HG02571 (cell line): ENCODE data around the gene ZNF628.
A peak's percentile ranks its signal among the peaks of the same experiment; 100 is the strongest.
"Not testable (repeated sequence)": the region's sequence is repeated elsewhere in the genome, so short reads cannot be mapped to it uniquely, and the experiment has no call there.

Experiments
- ATAC-seq: cut with Tn5 transposase; IDR thresholded peaks from one replicate; pipeline ENCODE4 v1.9.1; 2021; ENCODE audit warnings: mild to moderate bottlenecking, moderate library complexity; ENCODE audit not compliant: unreplicated experiment

Gene ZNF628

GRCh38 chr19:55495646-55496349, 19.4 kb downstream of the ZNF628 start:
- ATAC-seq, result no peak

- ATAC-seq, result not testable (repeated sequence)
Measured at GRCh38 chr19:55496820-55497219, 20.4 kb downstream of the ZNF628 start.

GRCh38 chr19:55497763-55498162, 21.3 kb downstream of the ZNF628 start:
- ATAC-seq, result no peak

- no peak for ATAC-seq
Measured at GRCh38 chr19:55498246-55498840, 21.9 kb downstream of the ZNF628 start.

- no peak for ATAC-seq
Measured at GRCh38 chr19:55500368-55500952, 24.0 kb downstream of the ZNF628 start.

- no peak for ATAC-seq
Measured at GRCh38 chr19:55502197-55502952, 26.0 kb downstream of the ZNF628 start.

- ATAC-seq, result no peak
Measured at GRCh38 chr19:55503157-55503501, 26.7 kb downstream of the ZNF628 start.

- peak; percentile 91 for ATAC-seq
Measured at GRCh38 chr19:55503502-55504251, 27.3 kb downstream of the ZNF628 start.

DNA sequence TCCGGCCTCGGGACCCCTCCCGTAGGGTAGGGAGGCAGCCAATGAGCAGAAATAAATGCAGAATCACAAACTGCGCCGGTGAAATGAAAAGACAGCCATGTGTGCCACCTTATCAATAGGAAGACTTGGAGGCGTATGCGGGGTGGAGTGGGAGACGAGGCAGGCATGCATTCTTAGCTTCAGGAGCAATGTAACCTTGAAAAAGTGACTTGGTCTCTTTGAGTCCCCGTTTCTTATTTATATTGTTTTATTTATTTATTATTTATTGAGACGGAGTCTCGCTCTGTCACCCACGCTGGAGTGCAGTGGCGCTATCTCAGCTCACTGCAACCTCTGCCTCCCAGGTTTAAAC, 27.8 kb downstream of the ZNF628 start:
- no peak for ATAC-seq

- no peak for ATAC-seq
Measured at GRCh38 chr19:55504981-55505380, 28.6 kb downstream of the ZNF628 start.

- ATAC-seq, result no peak
Measured at GRCh38 chr19:55508120-55508519, 31.7 kb downstream of the ZNF628 start.

DNA sequence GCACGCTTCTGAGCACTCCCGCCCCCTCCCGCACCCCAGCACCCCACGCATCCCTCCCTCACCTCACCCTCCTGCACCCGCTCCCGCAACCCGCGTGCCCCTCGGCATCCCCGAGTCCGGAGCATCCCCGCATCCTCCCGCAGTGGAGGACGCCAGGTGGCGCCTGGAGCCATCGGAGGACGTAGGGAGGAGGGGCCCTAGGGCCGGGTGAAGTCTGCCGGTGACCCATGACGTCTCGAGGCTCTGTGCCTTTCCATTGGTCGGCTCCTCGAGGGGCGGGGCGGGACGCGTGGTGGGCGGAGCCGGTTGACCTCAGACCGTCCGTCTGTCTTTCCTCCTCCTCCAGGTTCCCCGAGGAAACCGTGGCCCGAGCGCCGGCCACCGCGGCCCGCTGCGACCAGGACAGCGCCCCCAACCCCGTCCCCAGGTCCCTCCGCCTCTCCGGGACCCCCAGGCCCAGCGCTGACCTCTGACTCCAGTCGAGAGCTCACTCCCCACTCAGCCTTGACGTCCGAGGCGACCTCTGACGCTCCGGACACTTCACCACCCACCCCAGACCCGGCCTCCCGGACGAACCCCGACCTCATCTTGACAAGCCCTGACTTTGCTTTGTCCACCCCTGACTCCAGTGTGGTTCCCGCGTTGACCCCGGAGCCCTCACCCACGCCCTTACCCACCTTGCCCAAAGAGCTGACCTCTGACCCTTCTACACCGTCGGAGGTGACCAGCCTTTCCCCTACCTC, 40.6 kb downstream of the ZNF628 start:
- peak; percentile 98 for ATAC-seq

GRCh38 chr19:55519451-55520311, 43.3 kb downstream of the ZNF628 start:
- ATAC-seq, result no peak

DNA sequence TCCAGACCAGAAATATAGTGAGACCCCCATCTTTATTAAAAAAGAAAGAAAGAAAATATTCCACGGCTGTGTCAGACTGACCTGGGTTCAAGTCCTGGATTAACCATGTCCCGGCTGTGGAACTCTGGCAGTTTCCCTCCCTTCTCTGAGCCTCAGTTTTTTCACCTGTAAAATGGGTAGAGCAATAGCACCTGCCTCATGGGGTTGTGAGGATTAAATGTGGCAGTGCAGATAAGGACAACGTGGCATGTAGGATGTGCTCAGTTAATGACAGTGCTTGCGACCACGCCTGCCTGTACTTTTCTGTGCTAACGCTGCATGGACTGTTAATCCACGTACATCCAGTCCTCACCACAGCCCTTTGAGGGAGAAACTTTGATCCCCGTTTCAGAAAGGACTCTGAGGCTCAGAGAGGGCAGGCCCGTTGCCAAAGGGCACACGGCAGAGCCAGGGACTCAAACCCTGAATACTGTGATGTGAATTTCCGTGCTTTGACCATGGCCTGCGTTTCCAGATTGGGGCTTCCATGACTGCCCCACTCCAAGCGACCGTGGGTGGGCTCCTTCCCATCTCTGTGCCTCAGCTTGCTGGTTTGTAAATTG, 44.4 kb downstream of the ZNF628 start:
- ATAC-seq, result no peak

GRCh38 chr19:55525289-55526101, 49.1 kb downstream of the ZNF628 start:
- ATAC-seq, result no peak

GRCh38 chr19:55526216-55527196, 50.1 kb downstream of the ZNF628 start:
- no peak for ATAC-seq
